ENCODE results near the gene LRRC17.
"Not testable (repeated sequence)": the region's sequence is repeated elsewhere in the genome, so short reads cannot be mapped to it uniquely, and the experiment has no call there.

The LRRC17 gene

GRCh38 chr7:102943423-102944169 is 30.8 kb downstream of the LRRC17 start:
- no peak for DNase-seq

GRCh38 chr7:102944241-102944640 is 31.4 kb downstream of the LRRC17 start:
- no peak for DNase-seq

GRCh38 chr7:102951839-102952238 is 39.0 kb downstream of the LRRC17 start:
- DNase-seq, result no peak

- no peak for DNase-seq
Observed at GRCh38 chr7:102953406-102953805, 40.6 kb downstream of the LRRC17 start.

GRCh38 chr7:102954359-102954758 is 41.6 kb downstream of the LRRC17 start:
- not testable (repeated sequence) for DNase-seq

- DNase-seq, result not testable (repeated sequence)
Observed at GRCh38 chr7:102958004-102958403, 45.2 kb downstream of the LRRC17 start.

- DNase-seq, result not testable (repeated sequence)
Observed at GRCh38 chr7:102961993-102962392, 49.2 kb downstream of the LRRC17 start.

- DNase-seq, result no peak
Observed at GRCh38 chr7:102966465-102966864, 53.7 kb downstream of the LRRC17 start.

GRCh38 chr7:102967798-102968197 is 55.0 kb downstream of the LRRC17 start:
- DNase-seq, result no peak

- DNase-seq, result no peak
Observed at GRCh38 chr7:102973096-102973802, 60.4 kb downstream of the LRRC17 start.

- DNase-seq, result no peak
Observed at GRCh38 chr7:102974366-102975236, 61.8 kb downstream of the LRRC17 start.

- DNase-seq, result no peak
Observed at GRCh38 chr7:102975854-102976253, 63.1 kb downstream of the LRRC17 start.

GRCh38 chr7:102976493-102976892 is 63.7 kb downstream of the LRRC17 start:
- DNase-seq, result no peak

GRCh38 chr7:102977586-102977985 is 64.8 kb downstream of the LRRC17 start:
- not testable (repeated sequence) for DNase-seq

GRCh38 chr7:102978284-102978683 is 65.5 kb downstream of the LRRC17 start:
- no peak for DNase-seq

GRCh38 chr7:102979670-102980069 is 66.9 kb downstream of the LRRC17 start:
- no peak for DNase-seq

GRCh38 chr7:102981451-102981850 is 68.7 kb downstream of the LRRC17 start:
- no peak for DNase-seq

GRCh38 chr7:102982235-102982634 is 69.4 kb downstream of the LRRC17 start:
- no peak for DNase-seq

GRCh38 chr7:102983602-102984001 is 70.8 kb downstream of the LRRC17 start:
- no peak for DNase-seq

GRCh38 chr7:102985176-102985783 is 72.5 kb downstream of the LRRC17 start:
- DNase-seq, result no peak

GRCh38 chr7:102988088-102988487 is 75.3 kb downstream of the LRRC17 start:
- DNase-seq, result no peak

- DNase-seq, result no peak
Observed at GRCh38 chr7:102988631-102989560, 76.1 kb downstream of the LRRC17 start.
